ENCODE results near the gene GAST. TPM values are rescaled to one million over a fixed set of nuclear protein-coding genes. Genes with fewer than 3 reads are reported as not detected.

Gene GAST
- total RNA-seq, 1 experiment from 2014 or later: not detected

DNA sequence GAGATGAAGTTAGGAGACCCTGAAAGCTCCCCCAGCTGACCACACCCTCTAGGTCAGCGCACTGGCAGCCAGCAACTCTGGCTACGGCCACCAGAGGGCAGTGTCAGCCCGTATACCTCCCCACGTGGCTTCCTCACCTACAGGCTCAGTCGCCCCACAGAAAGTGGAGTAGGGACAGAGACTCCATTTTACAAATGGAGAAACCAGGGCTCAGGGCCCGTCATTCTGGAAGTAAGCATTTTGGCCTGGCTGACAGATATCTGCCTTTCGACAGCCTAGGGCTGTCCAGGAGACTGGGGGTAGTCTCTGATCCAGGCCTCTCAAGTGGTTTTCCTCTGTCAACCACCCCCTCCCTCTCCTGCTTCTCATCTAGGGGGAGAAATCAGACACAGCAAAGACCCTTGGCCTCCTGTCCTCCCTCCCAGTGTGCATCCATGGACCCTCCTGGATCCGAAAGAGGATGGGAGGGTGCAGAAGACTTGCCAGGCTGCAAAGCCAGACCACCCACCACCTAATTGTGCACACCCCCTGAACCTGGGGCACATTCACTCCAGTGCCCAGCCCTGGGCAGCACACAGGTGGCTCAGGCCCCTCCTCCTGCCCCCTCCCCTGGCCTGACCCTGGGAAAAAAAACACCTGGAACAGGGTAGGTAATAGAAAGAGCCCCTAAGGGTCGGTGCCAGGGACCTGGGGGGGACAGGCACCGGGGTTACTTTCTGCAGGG, 26.1 kb downstream of the GAST start:
- no peaks in the 10 kb centered on the region for H3K36me3 ChIP-seq (replicated peaks; ENCODE audit: control insufficient read depth, insufficient read depth, low read length)
- peak; percentile 94 for DNase-seq
- peaks cover 46% of the 10 kb centered on the region for H3K27me3 ChIP-seq (ENCODE audit: control insufficient read depth, insufficient read depth, low read length)
- H3K4me3 ChIP-seq (ENCODE audit: insufficient read depth, low read depth, low read length): no peak overlapping the region

DNA sequence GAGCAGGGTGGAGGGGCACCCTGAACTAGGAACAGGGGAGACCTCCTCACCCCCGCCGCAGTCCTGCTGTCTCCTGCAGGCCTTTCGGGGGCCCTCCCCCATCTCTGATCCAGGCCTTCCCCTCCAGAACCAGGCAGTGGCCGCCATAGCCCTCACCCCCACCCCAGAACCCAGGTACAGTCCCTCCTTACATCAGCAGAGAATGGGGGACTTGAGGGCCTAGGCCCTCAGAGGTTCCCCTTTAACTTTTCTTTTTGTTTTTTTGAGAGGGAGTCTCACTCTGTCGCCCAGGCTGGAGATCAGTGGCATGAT, 26.6 kb downstream of the GAST start:
- Histone ChIP-seq H3K4me3 (ENCODE audit: insufficient read depth, low read depth, low read length) (no peak overlapping the region), H3K27me3 (ENCODE audit: control insufficient read depth, insufficient read depth, low read length) (peaks cover 41% of the 10 kb centered on the region), H3K36me3 (replicated peaks; ENCODE audit: control insufficient read depth, insufficient read depth, low read length) (no peaks in the 10 kb centered on the region)
- DNase-seq: no peak

GRCh38 chr17:41739661-41740352, 27.7 kb downstream of the GAST start:
- no peak for DNase-seq
- Histone ChIP-seq H3K27me3 (ENCODE audit: control insufficient read depth, insufficient read depth, low read length) (peaks cover 30% of the 10 kb centered on the region), H3K4me3 (ENCODE audit: insufficient read depth, low read depth, low read length) (no peak overlapping the region), H3K36me3 (replicated peaks; ENCODE audit: control insufficient read depth, insufficient read depth, low read length) (no peaks in the 10 kb centered on the region)

GRCh38 chr17:41740506-41740905, 28.4 kb downstream of the GAST start:
- no peak for DNase-seq
- Histone ChIP-seq H3K36me3 (replicated peaks; ENCODE audit: control insufficient read depth, insufficient read depth, low read length) (no peaks in the 10 kb centered on the region), H3K4me3 (ENCODE audit: insufficient read depth, low read depth, low read length) (no peak overlapping the region), H3K27me3 (ENCODE audit: control insufficient read depth, insufficient read depth, low read length) (peaks cover 23% of the 10 kb centered on the region)

- Histone ChIP-seq H3K27me3 (ENCODE audit: control insufficient read depth, insufficient read depth, low read length) (peaks cover 11% of the 10 kb centered on the region), H3K4me3 (ENCODE audit: insufficient read depth, low read depth, low read length) (no peak overlapping the region), H3K36me3 (replicated peaks; ENCODE audit: control insufficient read depth, insufficient read depth, low read length) (no peaks in the 10 kb centered on the region)
- no peak for DNase-seq
Measured at GRCh38 chr17:41741709-41742108, 29.6 kb downstream of the GAST start.

GRCh38 chr17:41748275-41748674, 36.1 kb downstream of the GAST start:
- no peak overlapping the region for H3K4me3 ChIP-seq (ENCODE audit: insufficient read depth, low read depth, low read length)
- no peaks in the 10 kb centered on the region for H3K27me3 ChIP-seq (ENCODE audit: control insufficient read depth, insufficient read depth, low read length)
- H3K36me3 ChIP-seq (replicated peaks; ENCODE audit: control insufficient read depth, insufficient read depth, low read length): no peaks in the 10 kb centered on the region
- no peak for DNase-seq

GRCh38 chr17:41750862-41751261, 38.7 kb downstream of the GAST start:
- Histone ChIP-seq H3K4me3 (ENCODE audit: insufficient read depth, low read depth, low read length) (no peak overlapping the region), H3K27me3 (ENCODE audit: control insufficient read depth, insufficient read depth, low read length) (no peaks in the 10 kb centered on the region), H3K36me3 (replicated peaks; ENCODE audit: control insufficient read depth, insufficient read depth, low read length) (no peaks in the 10 kb centered on the region; the same call in 1 of the 2 replicates)
- no peak for DNase-seq

DNA sequence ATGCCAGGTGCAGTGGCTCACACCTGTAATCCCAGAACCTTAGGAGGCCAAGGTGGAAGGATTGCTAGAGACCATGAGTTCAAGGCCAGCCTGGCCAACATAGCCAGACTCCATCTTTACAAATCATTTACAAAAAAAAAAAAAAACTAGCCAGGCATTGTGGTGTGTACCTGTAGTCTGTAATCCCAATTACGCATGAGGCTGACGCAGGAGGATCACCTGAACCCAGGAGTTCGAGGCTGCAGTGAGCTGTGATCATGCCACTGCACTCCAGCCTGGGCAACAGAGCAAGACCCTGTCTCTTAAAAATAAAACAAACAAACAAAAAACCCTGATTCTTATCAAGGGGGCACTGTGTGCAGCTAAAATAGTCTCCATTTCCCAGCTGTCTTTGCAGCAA, 39.2 kb downstream of the GAST start:
- no peak for DNase-seq
- Histone ChIP-seq H3K36me3 (replicated peaks; ENCODE audit: control insufficient read depth, insufficient read depth, low read length) (no peaks in the 10 kb centered on the region; the same call in 1 of the 2 replicates), H3K4me3 (ENCODE audit: insufficient read depth, low read depth, low read length) (no peak overlapping the region), H3K27me3 (ENCODE audit: control insufficient read depth, insufficient read depth, low read length) (no peaks in the 10 kb centered on the region)

DNA sequence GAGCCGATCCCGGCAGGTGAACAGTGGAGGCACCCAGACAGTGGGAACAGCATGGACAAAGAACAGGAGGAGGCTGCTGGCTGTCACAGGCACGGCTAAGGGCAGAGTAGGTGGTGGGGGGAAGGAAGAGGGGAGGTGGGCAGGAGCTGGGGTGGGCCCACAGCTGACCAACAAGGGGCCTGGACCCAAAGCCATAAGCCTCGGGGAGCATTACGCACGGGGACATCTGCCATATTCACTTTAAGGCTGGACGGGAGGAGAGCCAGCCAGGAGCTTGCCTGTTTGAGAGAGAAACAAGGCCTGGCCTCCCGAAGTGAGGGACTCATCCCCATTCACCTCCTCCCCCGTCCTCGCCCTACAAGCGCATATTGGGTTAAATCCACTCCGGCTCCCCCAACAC, 41.9 kb downstream of the GAST start:
- no peak overlapping the region for H3K4me3 ChIP-seq (ENCODE audit: insufficient read depth, low read depth, low read length)
- H3K36me3 ChIP-seq (replicated peaks; ENCODE audit: control insufficient read depth, insufficient read depth, low read length): peaks cover 8% of the 10 kb centered on the region
- no peak for DNase-seq
- H3K27me3 ChIP-seq (ENCODE audit: control insufficient read depth, insufficient read depth, low read length): no peaks in the 10 kb centered on the region

- peaks cover 28% of the 10 kb centered on the region for H3K36me3 ChIP-seq (replicated peaks; ENCODE audit: control insufficient read depth, insufficient read depth, low read length)
- DNase-seq: no peak
- no peak overlapping the region for H3K4me3 ChIP-seq (ENCODE audit: insufficient read depth, low read depth, low read length)
- H3K27me3 ChIP-seq (ENCODE audit: control insufficient read depth, insufficient read depth, low read length): no peaks in the 10 kb centered on the region
Measured at GRCh38 chr17:41758601-41759000, 46.5 kb downstream of the GAST start.

DNA sequence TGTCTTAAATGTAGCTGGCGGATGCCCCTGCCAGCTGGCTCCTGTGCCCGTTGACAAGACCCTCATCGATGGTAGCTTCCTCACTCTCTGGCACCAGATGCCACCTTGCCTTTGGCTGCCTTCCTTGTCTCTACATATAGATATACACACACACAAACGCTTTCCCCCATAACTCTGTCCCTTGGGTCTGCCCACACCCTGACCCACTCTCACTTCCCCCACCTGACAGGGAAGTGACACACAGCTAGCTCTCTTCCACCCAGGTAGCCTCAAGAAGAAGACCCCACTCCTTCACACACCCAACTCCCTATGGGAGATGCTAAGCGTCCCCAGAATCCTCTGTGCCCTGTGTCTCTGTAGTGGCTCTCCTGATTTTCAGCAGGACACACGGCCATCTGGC, 48.7 kb downstream of the GAST start:
- Histone ChIP-seq H3K27me3 (ENCODE audit: control insufficient read depth, insufficient read depth, low read length) (no peaks in the 10 kb centered on the region), H3K4me3 (ENCODE audit: insufficient read depth, low read depth, low read length) (no peak overlapping the region), H3K36me3 (replicated peaks; ENCODE audit: control insufficient read depth, insufficient read depth, low read length) (peaks cover 34% of the 10 kb centered on the region)
- DNase-seq: no peak

- Histone ChIP-seq H3K27me3 (ENCODE audit: control insufficient read depth, insufficient read depth, low read length) (no peaks in the 10 kb centered on the region), H3K4me3 (ENCODE audit: insufficient read depth, low read depth, low read length) (no peak overlapping the region), H3K36me3 (replicated peaks; ENCODE audit: control insufficient read depth, insufficient read depth, low read length) (peaks cover 32% of the 10 kb centered on the region)
- DNase-seq: no peak
Measured at GRCh38 chr17:41762391-41762790, 50.3 kb downstream of the GAST start.

DNA sequence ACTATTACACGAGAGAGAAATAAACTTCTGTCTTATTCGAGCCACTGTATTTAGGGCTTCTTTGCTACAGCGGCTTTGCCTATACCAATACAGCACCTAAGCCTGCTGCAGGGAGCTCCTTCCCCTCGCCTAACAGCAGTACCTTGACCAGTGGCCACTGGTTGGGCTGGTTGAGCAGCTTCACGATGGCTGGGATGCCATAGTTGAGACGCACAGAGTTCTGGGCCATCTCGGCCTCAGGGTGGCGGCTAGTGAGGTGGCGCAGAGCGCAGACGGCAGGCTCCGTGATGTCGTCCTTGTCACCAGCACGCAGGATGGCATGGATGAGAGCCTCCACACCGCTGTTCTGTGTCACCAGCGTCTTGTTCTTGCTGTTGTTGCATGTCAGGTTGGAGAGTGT, 50.7 kb downstream of the GAST start:
- no peak overlapping the region for H3K4me3 ChIP-seq (ENCODE audit: insufficient read depth, low read depth, low read length)
- DNase-seq: no peak
- peaks cover 34% of the 10 kb centered on the region for H3K36me3 ChIP-seq (replicated peaks; ENCODE audit: control insufficient read depth, insufficient read depth, low read length)
- H3K27me3 ChIP-seq (ENCODE audit: control insufficient read depth, insufficient read depth, low read length): no peaks in the 10 kb centered on the region

GRCh38 chr17:41763327-41763726, 51.2 kb downstream of the GAST start:
- DNase-seq: no peak
- Histone ChIP-seq H3K27me3 (ENCODE audit: control insufficient read depth, insufficient read depth, low read length) (no peaks in the 10 kb centered on the region), H3K4me3 (ENCODE audit: insufficient read depth, low read depth, low read length) (no peak overlapping the region), H3K36me3 (replicated peaks; ENCODE audit: control insufficient read depth, insufficient read depth, low read length) (peaks cover 32% of the 10 kb centered on the region)
